HK-2 (cell line): ENCODE results near the gene C16orf92.

Experiments
- DNase-seq: peaks from one replicate; pipeline ENCODE4 v3.0.0-alpha.2; 2018; ENCODE audit not compliant: unreplicated experiment

C16orf92 gene

GRCh38 chr16:30022887-30023286, at the start of gene C16orf92:
Gene C16orf92 (plus strand): TSS chr16:30023198. CDS start chr16:30023341, 143 bp downstream.
- no peak for DNase-seq

- peak; percentile 97 for DNase-seq
These were observed 49.4 kb upstream of the C16orf92 start, which contains the start of gene TAOK2 for GRCh38 chr16:29973384-29974246. Gene TAOK2 (plus strand): TSS chr16:29973868. CDS start chr16:29977773, 3,905 bp downstream.

GRCh38 chr16:29974291-29975133, 48.5 kb upstream of the C16orf92 start:
- no peak for DNase-seq

GRCh38 chr16:29975134-29975538, 47.9 kb upstream of the C16orf92 start:
- DNase-seq: no peak

- DNase-seq: no peak
These were observed 47.0 kb upstream of the C16orf92 start for GRCh38 chr16:29975811-29976511.

GRCh38 chr16:29977063-29977825, 45.8 kb upstream of the C16orf92 start:
- DNase-seq: no peak

- no peak for DNase-seq
These were observed 44.9 kb upstream of the C16orf92 start for GRCh38 chr16:29978081-29978480.

GRCh38 chr16:29978564-29979270, 44.3 kb upstream of the C16orf92 start:
- DNase-seq: no peak

GRCh38 chr16:29982560-29983419, 40.2 kb upstream of the C16orf92 start:
- DNase-seq: no peak

GRCh38 chr16:29983420-29984136, 39.4 kb upstream of the C16orf92 start:
- DNase-seq: no peak

GRCh38 chr16:29984137-29984763, 38.7 kb upstream of the C16orf92 start:
- DNase-seq: no peak

- DNase-seq: no peak
These were observed 38.2 kb upstream of the C16orf92 start for GRCh38 chr16:29984764-29985147.

- DNase-seq: no peak
These were observed 37.7 kb upstream of the C16orf92 start for GRCh38 chr16:29985271-29985811.

- no peak for DNase-seq
These were observed 36.8 kb upstream of the C16orf92 start for GRCh38 chr16:29986231-29986630.

- no peak for DNase-seq
These were observed 36.1 kb upstream of the C16orf92 start for GRCh38 chr16:29986931-29987330.

- DNase-seq: no peak
These were observed 35.5 kb upstream of the C16orf92 start for GRCh38 chr16:29987371-29988085.

GRCh38 chr16:29988346-29989075, 34.5 kb upstream of the C16orf92 start:
- DNase-seq: no peak
